HG02623 (cell line): ENCODE results near the gene DAO.

ENCODE experiments used
- ATAC-seq: cut with Tn5 transposase; IDR thresholded peaks from one replicate; pipeline ENCODE4 v1.9.1; 2021; ENCODE audit warnings: moderate library complexity; ENCODE audit not compliant: unreplicated experiment

DAO gene

DNA sequence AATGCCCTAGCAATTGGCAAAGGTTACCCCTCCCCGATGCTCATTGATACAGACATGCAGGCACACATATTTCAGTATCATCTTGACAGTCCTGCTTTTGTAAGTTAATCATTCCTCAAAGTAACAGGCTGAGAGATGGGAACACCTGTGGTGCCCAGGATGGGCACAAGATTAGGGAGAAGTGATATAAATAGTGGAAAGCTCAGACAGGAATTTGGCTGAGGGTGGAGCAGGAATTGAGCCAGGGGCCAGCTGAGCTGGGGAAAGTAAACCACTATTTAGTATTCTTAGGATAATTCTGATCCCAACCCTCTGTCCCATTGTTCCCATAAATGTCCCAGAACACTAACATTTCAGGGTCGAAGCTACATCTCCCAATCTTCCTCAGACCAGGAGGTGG is 38.3 kb downstream of the DAO start:
- no peak for ATAC-seq

DNA sequence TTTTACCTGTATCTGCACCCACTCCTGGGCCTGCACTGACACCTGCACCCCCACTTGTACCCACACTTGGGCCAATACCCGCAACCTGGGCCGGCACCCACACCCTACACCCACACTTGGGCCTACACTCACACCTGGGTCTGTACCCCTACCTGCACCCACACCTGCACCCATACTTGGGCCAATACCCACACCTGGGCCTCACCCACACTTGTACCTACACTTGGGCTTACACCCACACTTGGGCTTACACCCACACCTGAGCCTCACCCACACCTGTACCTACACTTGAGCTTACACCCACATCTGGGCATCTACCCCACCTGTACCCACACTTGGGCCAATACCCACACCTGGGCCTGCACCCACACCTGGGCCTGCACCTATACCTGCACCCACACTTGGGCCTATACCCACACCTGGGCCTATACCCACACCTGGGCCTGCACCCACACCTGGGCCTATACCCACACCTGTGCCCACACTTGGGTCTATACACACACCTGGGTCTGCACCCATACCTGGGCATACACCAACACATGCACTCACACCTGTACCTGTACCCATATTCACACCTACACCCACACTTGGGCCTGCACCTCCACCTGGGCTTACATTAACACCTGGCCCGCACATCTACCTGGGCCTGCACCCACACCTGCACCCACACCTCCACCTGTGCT is 39.2 kb downstream of the DAO start:
- no peak for ATAC-seq

DNA sequence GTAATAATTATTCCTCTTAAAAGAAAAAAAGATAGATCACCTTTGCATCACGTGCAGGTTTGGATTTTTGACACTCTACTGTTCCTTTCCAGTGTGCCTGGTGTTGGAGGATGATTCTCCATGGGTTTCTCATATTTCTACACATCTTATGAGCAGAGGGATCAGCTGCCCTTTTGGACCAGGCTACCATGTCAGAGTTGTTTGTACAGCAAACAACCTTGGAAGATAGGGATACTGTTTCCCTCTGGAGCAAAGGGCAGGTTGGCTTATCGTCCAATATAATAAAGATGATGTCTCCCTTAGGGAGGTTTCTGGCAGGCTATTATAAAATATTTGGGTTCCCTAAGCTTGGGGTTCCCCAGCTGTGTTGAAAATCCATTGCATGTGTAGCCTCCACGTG is 42.1 kb downstream of the DAO start:
- ATAC-seq = no peak

DNA sequence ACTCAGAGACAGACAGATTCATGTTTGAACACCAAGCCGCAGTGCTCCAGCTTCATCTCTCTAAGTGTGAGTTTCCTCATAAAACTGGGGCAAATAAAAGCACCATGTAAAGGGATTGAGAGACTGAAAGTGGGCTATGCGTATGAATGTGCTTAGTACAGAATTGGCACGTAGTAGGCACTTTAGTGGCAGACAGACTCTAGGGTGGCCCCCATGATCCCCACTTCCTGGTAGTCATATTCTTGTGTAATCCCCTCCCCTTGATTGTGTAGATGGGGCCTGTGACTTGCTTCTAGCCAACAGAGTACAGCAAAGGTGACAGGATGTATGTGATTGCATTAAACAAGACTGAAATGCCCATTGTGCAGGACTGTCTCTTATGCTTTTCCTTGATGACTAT is 43.0 kb downstream of the DAO start:
- ATAC-seq = no peak

DNA sequence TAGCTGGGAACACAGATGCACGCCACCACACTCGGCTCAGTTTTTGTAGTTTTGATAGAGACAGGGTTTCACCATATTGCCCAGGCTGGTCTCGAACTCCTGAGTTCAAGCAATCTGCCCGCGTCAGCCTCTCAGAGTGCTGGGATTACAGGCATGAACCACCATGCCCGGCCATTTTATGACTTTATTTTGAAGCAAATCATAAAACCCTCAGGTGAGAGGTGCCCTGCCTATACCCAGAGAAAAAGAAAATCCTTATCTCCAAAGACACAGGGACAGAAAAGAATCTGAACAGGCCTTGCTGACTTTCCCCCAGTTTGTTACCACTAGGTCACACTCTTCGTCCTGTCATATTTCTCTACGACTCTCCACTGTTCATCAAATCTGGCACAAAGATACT is 48.8 kb downstream of the DAO start:
- ATAC-seq = no peak

DNA sequence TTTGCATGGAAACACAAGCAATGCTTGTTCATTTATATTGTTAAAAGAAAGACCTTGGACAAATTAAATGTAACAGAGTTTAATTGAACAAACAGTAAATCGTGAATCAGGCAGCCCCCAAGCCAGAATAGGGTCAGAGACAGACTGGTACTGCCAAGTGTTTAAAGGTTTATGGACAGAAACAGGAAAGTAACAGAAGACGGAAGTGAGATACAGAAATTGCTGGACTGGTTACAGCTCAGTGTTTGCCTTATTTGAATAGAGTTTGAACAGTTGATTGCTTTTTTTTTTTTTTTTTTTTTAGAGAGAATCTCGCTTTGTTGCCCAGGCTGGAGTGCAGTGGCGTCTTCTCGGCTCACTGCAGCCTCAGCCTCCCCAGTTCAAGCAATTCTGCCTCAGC is 50.3 kb downstream of the DAO start:
- peak; percentile 60 for ATAC-seq

DNA sequence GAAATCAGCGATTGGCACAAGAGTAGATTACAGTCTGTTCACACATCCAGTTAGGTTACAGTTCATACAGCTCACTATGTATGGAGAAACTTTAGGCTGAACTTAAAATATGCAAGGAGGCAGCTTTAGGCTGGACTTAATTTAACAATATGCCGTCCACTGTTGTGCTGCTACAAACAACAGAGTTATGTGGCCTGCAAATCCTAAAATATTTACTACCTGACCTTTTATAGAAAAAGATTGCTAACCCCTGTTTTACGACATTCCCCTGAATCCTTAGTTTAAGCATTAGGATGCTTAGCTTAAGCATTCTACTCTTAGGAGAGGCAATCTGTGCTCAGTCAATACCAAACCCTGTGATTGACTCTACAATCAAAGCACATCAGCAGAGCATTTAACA is 50.9 kb downstream of the DAO start:
- ATAC-seq = no peak

DNA sequence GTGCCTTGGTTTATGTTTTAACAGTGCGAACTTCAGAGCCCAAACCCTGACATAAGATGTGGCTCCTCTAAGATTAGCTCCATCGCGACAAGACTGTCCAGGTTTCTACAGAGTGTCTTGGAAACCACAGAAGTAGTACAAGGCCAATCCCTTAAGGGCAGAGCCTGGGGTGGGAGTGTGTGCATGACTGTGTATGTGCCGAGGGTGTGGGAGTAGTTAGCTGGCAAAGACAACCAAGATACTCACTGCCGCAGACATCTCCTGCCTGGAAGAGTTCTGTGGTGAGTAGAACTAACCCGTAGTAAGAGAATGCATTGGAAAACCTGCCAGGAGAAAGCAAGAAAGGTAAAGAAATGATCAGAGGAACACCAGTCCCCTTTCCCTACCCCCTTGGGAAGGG is 54.1 kb downstream of the DAO start:
- ATAC-seq = no peak

DNA sequence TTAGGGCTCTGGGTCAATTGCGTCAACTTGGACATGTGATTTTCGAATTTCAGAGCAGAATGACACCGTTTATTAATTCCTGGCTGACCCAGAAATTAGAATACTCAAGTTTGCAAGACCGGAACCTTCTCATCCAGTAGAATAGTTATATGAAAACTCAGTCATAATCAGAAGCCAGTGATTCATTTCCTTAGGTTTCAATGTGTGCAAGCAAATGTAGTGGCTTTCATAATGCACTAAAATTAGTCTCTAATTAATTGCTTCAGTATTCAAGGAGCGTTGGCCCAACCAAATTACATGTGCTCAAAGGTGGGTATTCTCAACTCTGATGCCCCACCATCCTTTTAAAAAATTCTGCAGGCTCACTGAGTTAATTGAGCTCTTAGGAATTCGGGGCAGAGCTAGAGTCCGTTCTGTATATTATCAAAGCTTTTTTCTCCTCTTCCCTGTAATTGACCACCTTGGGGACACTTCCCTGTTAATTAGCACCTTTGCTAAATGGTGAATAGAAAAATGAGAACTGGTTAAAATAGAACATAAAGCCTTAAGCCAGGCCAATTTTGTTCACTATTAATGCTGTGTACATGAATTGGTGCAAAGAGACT is 55.4 kb downstream of the DAO start:
- no peak for ATAC-seq

DNA sequence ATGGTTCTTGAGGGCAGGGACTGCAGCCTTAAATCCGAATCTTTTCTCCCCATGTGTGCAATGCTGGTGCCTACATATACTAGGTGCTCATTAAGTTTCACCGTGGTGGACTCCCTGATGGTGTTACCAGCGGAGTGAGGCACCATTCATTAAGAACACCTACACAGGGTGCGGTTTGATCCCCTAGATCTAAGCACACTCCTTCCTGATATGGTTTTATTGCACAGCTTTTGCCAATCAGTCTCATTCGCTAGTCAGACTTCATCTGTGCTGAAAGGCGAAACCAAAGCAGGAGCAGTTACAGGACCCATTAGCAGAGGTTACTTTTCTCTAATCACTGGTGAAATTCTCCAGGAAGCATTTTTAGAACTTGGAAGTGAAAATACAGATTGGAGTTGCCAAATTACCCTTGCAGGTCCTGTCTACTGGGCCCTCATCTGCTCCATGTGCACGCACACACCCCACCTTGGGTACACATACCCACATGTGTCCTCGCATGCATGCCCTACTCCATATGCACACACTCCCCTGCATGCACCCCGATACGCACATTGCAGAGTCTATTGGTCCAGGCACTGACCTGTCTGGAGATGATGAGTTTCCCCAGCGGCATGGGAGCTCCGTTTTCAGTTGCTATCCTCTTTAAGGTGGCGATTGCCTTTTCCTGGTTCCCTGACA is 58.5 kb downstream of the DAO start:
- no peak for ATAC-seq

DNA sequence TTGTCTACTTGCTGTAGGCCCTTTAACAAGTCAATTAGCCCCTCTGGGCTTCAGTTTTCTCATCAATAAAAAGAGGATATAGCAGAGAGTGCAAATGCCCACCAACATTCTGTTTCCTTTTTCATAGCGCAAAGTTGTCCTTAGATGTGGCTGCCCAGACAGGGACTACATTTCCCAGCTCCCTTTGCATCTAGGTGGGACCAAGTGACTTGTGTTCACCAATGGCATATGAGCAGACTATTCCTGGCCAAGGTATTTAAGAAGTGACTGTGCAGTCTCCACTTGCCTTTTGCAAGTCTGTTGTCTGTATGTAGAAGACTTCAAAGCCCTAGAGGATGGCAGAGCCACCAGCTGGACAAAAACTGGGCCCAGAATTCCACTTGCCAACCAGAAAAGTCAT is 59.7 kb downstream of the DAO start:
- ATAC-seq = no peak

DNA sequence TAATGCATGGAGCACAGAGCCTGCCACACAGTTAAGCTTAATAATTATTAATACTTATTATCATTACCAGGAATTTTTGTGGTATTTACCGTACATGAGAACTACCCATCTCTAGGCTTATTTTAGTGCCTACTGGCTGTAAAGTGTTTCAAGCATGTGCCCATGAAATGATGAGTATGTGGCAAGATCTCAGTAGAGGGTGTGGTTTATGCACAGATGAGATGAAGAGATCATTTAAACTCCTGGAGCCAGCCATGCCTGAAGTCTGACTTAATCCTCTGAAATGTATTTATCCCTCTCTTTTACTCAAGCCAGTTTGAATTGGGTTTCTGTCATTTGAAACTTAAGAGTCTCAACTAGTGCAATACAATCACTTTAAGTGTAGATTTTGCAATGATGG is 60.2 kb downstream of the DAO start:
- ATAC-seq = no peak

DNA sequence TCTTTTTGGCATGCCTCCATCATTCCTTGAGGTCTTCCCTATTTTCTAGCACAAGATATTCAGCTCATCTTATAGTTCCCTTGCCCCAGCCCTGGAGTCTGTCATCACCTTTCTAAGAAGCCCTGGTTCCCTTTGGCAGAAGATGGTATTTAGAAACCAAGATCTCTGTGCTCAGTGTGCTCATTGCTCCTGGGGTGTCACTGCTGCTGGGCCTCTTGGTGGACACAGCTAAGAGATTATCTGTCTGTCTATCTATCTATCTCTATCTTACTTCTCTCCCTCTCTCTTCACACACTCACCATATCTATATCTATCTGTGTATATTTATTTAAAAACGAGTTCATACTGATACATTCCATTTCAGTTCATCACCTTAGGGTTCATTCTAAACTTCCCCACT is 67.2 kb downstream of the DAO start:
- ATAC-seq = no peak

DNA sequence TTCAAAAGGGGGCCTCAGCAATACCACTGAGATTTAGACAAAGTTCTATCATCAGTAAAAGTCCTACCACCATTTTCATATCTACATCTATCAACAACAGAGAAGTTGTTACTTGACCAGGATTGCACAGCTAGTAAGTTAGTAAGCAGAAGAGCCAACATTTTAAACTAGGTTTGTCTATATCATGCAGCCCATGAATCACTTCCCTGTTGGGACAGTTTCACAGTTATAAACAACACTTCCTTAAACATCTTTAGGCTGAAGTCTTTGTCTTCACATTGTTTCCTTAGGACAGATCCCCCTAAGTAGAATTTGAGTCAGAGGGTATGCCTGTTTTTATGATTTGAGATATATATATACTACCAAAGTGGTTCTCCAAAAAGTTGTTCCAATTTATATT is 68.5 kb downstream of the DAO start:
- no peak for ATAC-seq

DNA sequence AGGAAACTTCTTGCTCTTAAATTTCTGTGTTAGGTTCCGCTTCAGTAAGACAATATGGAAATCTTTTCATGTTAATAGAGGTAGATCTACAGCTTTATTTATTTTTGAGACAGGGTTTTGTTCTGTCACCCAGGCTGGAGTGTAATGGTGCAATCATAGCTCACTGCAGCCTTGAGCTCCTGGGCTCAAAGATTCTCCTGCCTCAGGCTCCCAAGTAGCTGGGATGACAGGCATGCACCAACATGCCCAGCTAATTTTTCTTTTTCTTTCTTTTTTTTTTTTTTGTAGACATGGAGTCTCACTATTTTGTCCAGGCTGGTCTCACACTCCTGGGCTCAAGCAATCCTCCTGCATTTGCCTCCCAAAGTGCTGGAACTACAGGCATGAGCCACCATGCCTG is 70.1 kb downstream of the DAO start:
- ATAC-seq = no peak
